H54 (cell line): Measurements from ENCODE around the gene FAM216B.

Source experiments
- DNase-seq: peaks from one replicate; pipeline ENCODE4 v3.0.0; 2011; ENCODE audit warnings: low spot score, mixed read lengths; ENCODE audit not compliant: insufficient read length
- FAIRE-seq: peaks from 3 replicates; lab custom pipeline; 2011; peaks lifted over from hg19 to GRCh38; lab: Jason Lieb, UNC
- POLR2A ChIP-seq: IDR thresholded peaks from 2 replicates; pipeline ENCODE4 v1.6.1; 2011; ENCODE audit warnings: low read depth, mild to moderate bottlenecking, low read length

Gene FAM216B

DNA sequence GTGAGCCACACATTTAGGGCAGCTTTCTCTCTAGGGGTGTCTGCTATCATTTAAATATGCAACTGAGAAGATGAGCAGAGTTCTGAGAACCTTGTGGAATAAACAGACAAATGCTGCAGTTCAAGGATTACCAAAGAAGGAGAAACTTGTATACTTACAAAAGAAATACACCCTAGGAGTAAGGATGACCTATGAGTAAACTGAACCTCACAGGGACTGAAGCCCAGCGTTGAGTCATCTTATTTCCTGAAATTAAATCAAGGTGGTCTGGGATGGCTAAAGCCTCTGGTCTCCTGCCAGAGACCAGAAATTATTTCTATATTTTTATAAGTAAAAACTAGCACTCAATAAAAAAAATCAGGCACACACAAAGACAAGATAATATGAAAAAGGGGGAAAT lies 40.1 kb downstream of the FAM216B start:
- DNase-seq: no peak
- TF ChIP-seq POLR2A: no peak
- no peak for FAIRE-seq

DNA sequence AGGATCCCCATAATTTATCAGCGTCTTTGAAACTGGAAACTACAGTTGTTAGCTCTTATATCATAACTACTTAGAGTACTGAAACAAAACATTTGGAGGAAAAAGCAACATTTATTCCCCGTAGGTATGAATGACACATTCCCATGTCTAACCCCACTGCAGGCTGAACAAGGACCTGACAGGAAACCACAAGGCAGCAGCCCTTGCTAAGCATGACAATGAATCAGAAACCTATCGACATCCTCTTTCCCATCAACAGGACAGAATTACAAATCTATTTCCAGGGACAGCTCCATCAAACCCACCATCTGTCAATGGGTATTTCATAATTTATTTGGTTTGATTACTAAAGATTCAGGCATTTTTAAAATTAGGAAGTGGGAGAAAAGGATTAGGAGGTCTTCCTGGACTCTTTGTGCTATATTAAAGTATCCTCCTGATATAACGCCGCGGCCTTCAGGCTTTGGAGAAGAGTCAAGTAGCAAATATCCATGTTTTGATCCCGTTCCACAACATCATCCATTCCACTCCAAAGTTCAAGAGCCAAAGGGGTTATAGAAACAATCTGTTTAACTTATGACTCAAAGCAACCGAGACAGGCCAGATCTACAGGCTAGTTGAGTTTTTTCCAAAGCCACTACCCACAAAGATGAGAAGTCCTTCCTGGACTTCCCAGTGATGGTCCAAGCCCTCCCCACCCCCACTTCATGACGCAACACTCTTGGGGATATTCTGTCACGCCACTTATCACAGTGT lies 51.1 kb downstream of the FAM216B start:
- FAIRE-seq (no peak), DNase-seq (no peak)
- no peak for TF ChIP-seq POLR2A

DNA sequence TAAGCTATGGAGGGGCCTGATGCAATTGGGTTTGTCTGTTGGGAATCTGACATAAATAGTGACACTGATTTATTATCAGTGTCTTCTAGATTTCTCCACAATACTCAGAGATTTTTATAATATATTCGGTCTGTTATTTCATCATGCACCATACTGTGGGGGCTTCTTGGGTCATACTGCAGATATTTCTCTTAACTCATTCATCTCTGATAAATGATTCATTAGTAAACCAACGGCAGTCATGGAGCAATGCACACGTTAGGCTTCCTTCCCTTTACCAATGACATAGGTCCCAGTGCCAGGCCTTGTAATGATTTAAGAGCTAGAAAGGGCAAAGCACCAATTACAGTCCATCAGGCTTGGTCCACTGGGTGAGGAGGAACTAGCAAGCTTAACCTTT lies 53.6 kb downstream of the FAM216B start:
- FAIRE-seq: no peak
- TF ChIP-seq POLR2A: no peak
- DNase-seq: no peak

DNA sequence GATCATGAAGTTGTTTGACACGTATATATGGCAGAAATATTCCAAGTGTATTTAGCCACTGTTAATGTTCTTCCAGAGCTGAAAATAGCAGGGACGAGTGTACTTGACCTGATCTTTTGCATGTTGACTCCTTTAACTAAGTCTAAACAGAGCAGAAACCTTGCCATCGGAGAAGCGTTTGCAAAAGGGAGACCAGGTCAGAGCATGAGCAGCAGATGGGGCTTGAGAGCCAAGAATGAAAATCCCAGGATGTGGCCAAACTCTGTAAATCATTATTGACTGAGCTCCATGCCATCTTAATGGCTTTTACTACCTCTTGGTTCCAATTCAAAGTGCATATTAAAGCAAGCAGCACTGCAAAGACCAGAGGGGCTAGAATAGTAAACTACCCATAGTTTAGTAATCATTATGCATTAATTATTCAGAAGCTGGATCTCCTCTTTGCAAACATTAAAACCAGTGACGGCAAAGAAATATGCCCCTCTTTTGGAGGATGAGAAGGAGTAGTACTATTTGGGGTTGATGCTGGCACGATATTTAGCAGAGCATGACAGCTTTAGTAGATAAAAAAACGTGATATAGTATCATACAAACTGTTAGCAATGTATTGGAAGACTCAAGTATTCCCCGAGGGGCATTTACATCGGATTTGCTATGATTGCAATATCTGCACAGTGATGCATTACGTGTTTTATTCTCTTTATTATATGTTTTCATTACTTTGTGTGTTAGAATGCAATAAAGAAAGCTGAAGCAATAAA lies 55.7 kb downstream of the FAM216B start:
- FAIRE-seq (no peak), DNase-seq (no peak)
- no peak for TF ChIP-seq POLR2A
